Neural cell (in vitro differentiated cells): ENCODE data around the gene ZNF606.

Source experiments
- EP300 ChIP-seq: fragments of 450-650 bp; conservative IDR thresholded peaks from 2 replicates; pipeline ENCODE4 v1.6.1; 2014; ENCODE audit warnings: antibody characterized with exemption, mild to moderate bottlenecking, moderate library complexity; ENCODE audit not compliant: poor library complexity, severe bottlenecking
- EZH2 ChIP-seq: fragments of 200-600, 300-800 bp; shearing (Covaris generic), sonication (generic); IDR thresholded peaks from 2 replicates; pipeline ENCODE4 v1.6.1; 2014; ENCODE audit warnings: antibody characterized with exemption, low read length, borderline replicate concordance, mild to moderate bottlenecking; ENCODE audit not compliant: insufficient read depth, poor library complexity, severe bottlenecking
- MXI1 ChIP-seq: fragments of 450-650 bp; conservative IDR thresholded peaks from 2 replicates; pipeline ENCODE4 v1.6.1; 2014; ENCODE audit warnings: antibody characterized with exemption, mild to moderate bottlenecking; ENCODE audit not compliant: poor library complexity, severe bottlenecking
- RAD21 ChIP-seq: fragments of 450-650 bp; conservative IDR thresholded peaks from 2 replicates; pipeline ENCODE4 v1.6.1; 2014; ENCODE audit warnings: antibody characterized with exemption, mild to moderate bottlenecking, moderate library complexity
- SMC3 ChIP-seq: fragments of 450-650 bp; conservative IDR thresholded peaks from 2 replicates; pipeline ENCODE4 v1.6.1; 2014; ENCODE audit warnings: antibody characterized with exemption, mild to moderate bottlenecking, moderate library complexity; ENCODE audit not compliant: poor library complexity
- TAF1 ChIP-seq: IDR thresholded peaks from 2 replicates; pipeline ENCODE4 v1.6.1; 2012; ENCODE audit warnings: low read depth
- TF ChIP-seq, protein P1 (sequence below): fragments of 450-650 bp; IDR thresholded peaks from 2 replicates; pipeline ENCODE4 v1.5.1; 2014; ENCODE audit warnings: antibody characterized with exemption, mild to moderate bottlenecking, moderate library complexity; ENCODE audit not compliant: poor library complexity, severe bottlenecking
- TF ChIP-seq, protein P2 (sequence below): IDR thresholded peaks from 2 replicates; pipeline ENCODE4 v1.6.1; 2012; ENCODE audit warnings: borderline replicate concordance

DNA sequence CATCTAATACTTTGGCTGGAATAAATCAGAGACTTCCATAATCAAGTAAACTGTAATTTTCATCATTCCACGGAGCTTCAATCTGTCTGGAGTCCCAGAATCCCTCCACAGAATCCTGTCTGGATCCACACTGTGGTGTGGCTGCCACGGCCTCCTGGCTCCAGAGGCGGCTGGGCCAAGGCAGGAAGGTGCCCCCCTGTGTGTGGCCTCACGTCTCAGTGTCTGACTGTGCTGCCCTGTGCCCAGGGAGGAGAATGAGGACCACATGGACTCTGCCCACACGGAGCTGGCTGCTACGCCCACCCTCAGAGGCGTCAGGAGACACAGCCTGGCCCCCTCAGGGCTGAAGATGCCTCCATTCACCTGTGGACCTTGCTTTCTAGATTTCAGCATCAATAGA lies 44.2 kb upstream of the ZNF606 start:
- TF ChIP-seq, protein P1, sequence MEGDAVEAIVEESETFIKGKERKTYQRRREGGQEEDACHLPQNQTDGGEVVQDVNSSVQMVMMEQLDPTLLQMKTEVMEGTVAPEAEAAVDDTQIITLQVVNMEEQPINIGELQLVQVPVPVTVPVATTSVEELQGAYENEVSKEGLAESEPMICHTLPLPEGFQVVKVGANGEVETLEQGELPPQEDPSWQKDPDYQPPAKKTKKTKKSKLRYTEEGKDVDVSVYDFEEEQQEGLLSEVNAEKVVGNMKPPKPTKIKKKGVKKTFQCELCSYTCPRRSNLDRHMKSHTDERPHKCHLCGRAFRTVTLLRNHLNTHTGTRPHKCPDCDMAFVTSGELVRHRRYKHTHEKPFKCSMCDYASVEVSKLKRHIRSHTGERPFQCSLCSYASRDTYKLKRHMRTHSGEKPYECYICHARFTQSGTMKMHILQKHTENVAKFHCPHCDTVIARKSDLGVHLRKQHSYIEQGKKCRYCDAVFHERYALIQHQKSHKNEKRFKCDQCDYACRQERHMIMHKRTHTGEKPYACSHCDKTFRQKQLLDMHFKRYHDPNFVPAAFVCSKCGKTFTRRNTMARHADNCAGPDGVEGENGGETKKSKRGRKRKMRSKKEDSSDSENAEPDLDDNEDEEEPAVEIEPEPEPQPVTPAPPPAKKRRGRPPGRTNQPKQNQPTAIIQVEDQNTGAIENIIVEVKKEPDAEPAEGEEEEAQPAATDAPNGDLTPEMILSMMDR, result no peak
- TF ChIP-seq EZH2 (no peak), RAD21 (no peak), SMC3 (no peak), EP300 (no peak), TAF1 (no peak), MXI1 (no peak)
- TF ChIP-seq, protein P2, sequence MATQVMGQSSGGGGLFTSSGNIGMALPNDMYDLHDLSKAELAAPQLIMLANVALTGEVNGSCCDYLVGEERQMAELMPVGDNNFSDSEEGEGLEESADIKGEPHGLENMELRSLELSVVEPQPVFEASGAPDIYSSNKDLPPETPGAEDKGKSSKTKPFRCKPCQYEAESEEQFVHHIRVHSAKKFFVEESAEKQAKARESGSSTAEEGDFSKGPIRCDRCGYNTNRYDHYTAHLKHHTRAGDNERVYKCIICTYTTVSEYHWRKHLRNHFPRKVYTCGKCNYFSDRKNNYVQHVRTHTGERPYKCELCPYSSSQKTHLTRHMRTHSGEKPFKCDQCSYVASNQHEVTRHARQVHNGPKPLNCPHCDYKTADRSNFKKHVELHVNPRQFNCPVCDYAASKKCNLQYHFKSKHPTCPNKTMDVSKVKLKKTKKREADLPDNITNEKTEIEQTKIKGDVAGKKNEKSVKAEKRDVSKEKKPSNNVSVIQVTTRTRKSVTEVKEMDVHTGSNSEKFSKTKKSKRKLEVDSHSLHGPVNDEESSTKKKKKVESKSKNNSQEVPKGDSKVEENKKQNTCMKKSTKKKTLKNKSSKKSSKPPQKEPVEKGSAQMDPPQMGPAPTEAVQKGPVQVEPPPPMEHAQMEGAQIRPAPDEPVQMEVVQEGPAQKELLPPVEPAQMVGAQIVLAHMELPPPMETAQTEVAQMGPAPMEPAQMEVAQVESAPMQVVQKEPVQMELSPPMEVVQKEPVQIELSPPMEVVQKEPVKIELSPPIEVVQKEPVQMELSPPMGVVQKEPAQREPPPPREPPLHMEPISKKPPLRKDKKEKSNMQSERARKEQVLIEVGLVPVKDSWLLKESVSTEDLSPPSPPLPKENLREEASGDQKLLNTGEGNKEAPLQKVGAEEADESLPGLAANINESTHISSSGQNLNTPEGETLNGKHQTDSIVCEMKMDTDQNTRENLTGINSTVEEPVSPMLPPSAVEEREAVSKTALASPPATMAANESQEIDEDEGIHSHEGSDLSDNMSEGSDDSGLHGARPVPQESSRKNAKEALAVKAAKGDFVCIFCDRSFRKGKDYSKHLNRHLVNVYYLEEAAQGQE, result no peak
